HepG2 (cell line): ENCODE data around the gene TCEA3. TPM values are rescaled to one million over a fixed set of nuclear protein-coding genes. Genes with fewer than 3 reads are reported as not detected.

Source experiments
- NBN ChIP-seq: fragments of 450-650 bp; conservative IDR thresholded peaks from 2 replicates; pipeline ENCODE4 v1.6.1; 2017
- SNAPC2 ChIP-seq: sonication (generic); formaldehyde crosslinking; IDR thresholded peaks from 2 replicates; pipeline ENCODE4 v1.8.1; 2022; ENCODE audit warnings: mild to moderate bottlenecking, missing genetic modification reagents
- ZMYM3 ChIP-seq: sonication (generic); formaldehyde crosslinking; IDR thresholded peaks from 2 replicates; pipeline ENCODE4 v1.5.1; 2020; ENCODE audit warnings: mild to moderate bottlenecking, missing genetic modification reagents
- polyA plus RNA-seq, 8 experiments: library from polyadenylated mRNA; depleted of rRNA in 3 of 8; stranded (reverse) in 7 of 8; unstranded in 1 of 8; fragments of >200 nt; fragmentation: Illumina TruSeq in 4 of 8; extraction: Trizol in 4 of 8; gene quantifications; 2 replicates each; pipeline versions ENCODE4 v1.2.1 to v1.2.3, GENCODE V29; 2011 to 2016; ENCODE audit warnings: low read depth in 4 of 8, missing spikeins in 1 of 8, mixed read lengths in 1 of 8; ENCODE audit not compliant: insufficient read depth in 1 of 8
- total RNA-seq, 5 experiments: library from RNA; depleted of rRNA; stranded (reverse); fragments of >200 nt; fragmentation: Illumina TruSeq; extraction: Trizol; gene quantifications; 2 replicates each; pipeline ENCODE4 v1.2.3, GENCODE V29; 2016; ENCODE audit warnings: low read depth in 1 of 5
- TF ChIP-seq, protein P1 (sequence below): IDR thresholded peaks from 2 replicates; pipeline ENCODE4 v1.6.1; 2016
- TF ChIP-seq, protein P2 (sequence below), 2 experiments: fragments of 450-650 bp in 1 of 2; sonication (generic) in 1 of 2; formaldehyde crosslinking; IDR thresholded peaks; 2 replicates each; pipeline versions ENCODE4 v1.5.0 to v1.8.0; 2020 to 2022; ENCODE audit warnings: mild to moderate bottlenecking in 1 of 2, missing genetic modification reagents in 1 of 2
- TF ChIP-seq, protein P3 (sequence below): sonication (generic); formaldehyde crosslinking; IDR thresholded peaks from 2 replicates; pipeline ENCODE4 v1.8.1; 2023; ENCODE audit warnings: mild to moderate bottlenecking, missing genetic modification reagents

TCEA3 gene
- total and polyA plus RNA-seq, 2 of the 13 experiments (the other 11 are each of a cell fraction or from before 2014, with no cell fraction given) = 55.5 to 84.6 TPM

DNA sequence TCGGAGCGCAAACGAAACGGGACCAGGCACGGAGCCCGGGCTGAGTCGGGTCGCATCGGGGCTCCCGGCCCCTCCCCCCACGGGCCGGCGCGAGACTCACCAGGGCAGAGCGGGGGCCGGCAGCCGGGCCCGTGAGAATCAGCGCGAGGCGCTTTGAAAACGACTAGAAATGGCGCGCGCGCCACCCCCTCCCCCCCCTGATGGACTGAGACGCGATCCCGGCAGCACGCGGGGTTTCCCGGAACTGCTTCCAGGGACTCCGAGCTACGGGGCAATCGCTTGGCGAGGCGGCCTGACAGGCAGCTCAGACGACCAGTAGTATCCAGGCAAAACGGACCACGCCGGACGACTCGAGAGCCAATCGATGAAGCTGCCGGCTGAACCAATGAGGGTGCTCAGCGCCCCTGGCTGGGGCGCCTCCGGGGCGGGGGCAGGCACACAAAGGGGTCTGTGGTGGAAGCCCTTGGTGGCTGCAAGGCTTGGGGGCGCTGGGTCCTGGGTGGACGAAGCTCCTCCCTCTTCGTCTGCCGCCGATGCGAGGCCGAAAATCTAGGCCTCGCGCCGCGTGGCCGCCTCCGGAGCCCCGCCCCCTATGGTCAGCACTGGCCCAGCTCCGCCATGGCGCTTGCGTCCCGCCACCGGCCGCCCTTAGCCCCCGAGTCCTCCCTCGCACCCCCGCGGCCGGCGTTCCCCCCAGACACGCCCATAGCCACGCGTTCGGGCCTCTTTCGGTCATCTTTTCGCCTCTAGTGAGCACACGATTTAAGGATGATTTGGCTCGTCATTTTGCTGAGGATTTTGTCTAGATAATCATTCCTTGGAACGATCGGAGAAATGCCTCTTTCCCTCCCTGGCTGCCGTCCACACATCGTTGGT, 80.2 kb downstream of the TCEA3 start, which contains the start of gene HNRNPR (continued):
- peak; percentile 73 for TF ChIP-seq SNAPC2 (CRISPR knock-in tag)
- TF ChIP-seq, protein P1, sequence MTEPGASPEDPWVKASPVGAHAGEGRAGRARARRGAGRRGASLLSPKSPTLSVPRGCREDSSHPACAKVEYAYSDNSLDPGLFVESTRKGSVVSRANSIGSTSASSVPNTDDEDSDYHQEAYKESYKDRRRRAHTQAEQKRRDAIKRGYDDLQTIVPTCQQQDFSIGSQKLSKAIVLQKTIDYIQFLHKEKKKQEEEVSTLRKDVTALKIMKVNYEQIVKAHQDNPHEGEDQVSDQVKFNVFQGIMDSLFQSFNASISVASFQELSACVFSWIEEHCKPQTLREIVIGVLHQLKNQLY (CRISPR knock-in tag) = 0 out of 2 replicates have a peak, but pooled peaks have one; percentile 44
- TF ChIP-seq, protein P2, sequence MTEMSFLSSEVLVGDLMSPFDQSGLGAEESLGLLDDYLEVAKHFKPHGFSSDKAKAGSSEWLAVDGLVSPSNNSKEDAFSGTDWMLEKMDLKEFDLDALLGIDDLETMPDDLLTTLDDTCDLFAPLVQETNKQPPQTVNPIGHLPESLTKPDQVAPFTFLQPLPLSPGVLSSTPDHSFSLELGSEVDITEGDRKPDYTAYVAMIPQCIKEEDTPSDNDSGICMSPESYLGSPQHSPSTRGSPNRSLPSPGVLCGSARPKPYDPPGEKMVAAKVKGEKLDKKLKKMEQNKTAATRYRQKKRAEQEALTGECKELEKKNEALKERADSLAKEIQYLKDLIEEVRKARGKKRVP (CRISPR knock-in tag; IDR thresholded peaks at IDR 0.05) = no peak
- TF ChIP-seq NBN = no peak
- no peak; the same call in 1 of the 2 replicates for TF ChIP-seq ZMYM3 (CRISPR knock-in tag)
- TF ChIP-seq, protein P3, sequence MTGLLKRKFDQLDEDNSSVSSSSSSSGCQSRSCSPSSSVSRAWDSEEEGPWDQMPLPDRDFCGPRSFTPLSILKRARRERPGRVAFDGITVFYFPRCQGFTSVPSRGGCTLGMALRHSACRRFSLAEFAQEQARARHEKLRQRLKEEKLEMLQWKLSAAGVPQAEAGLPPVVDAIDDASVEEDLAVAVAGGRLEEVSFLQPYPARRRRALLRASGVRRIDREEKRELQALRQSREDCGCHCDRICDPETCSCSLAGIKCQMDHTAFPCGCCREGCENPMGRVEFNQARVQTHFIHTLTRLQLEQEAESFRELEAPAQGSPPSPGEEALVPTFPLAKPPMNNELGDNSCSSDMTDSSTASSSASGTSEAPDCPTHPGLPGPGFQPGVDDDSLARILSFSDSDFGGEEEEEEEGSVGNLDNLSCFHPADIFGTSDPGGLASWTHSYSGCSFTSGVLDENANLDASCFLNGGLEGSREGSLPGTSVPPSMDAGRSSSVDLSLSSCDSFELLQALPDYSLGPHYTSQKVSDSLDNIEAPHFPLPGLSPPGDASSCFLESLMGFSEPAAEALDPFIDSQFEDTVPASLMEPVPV (CRISPR knock-in tag) = peak; percentile 91
